ENCODE results near the gene ABHD10.

ABHD10 gene

GRCh38 chr3:112002096-112002971, 23.5 kb downstream of the ABHD10 start:
- no peak for DNase-seq

- no peak for DNase-seq
These were observed 24.7 kb downstream of the ABHD10 start for GRCh38 chr3:112003321-112004080.

GRCh38 chr3:112004187-112004586, 25.4 kb downstream of the ABHD10 start:
- no peak for DNase-seq

- no peak for DNase-seq
These were observed 25.8 kb downstream of the ABHD10 start for GRCh38 chr3:112004669-112005068.

- DNase-seq, result no peak
These were observed 26.4 kb downstream of the ABHD10 start for GRCh38 chr3:112005091-112005672.

- DNase-seq, result no peak
These were observed 28.8 kb downstream of the ABHD10 start for GRCh38 chr3:112007633-112008032.

- DNase-seq, result no peak
These were observed 30.8 kb downstream of the ABHD10 start for GRCh38 chr3:112009670-112010069.

- DNase-seq, result peak; percentile 97
These were observed 31.8 kb downstream of the ABHD10 start for GRCh38 chr3:112010636-112011035.

GRCh38 chr3:112011376-112011940, 32.6 kb downstream of the ABHD10 start:
- DNase-seq, result no peak

GRCh38 chr3:112012205-112012992, 33.6 kb downstream of the ABHD10 start:
- DNase-seq, result no peak

GRCh38 chr3:112013058-112013783, 34.4 kb downstream of the ABHD10 start:
- DNase-seq, result no peak

GRCh38 chr3:112013784-112014143, 34.9 kb downstream of the ABHD10 start:
- no peak for DNase-seq

GRCh38 chr3:112017091-112017490, 38.3 kb downstream of the ABHD10 start:
- no peak for DNase-seq

GRCh38 chr3:112018712-112019111, 39.9 kb downstream of the ABHD10 start:
- DNase-seq, result no peak

GRCh38 chr3:112019716-112020115, 40.9 kb downstream of the ABHD10 start:
- no peak for DNase-seq

GRCh38 chr3:112020674-112021085, 41.9 kb downstream of the ABHD10 start:
- DNase-seq, result no peak

- no peak for DNase-seq
These were observed 48.3 kb downstream of the ABHD10 start for GRCh38 chr3:112027142-112027541.

- DNase-seq, result no peak
These were observed 49.0 kb downstream of the ABHD10 start for GRCh38 chr3:112027826-112028225.

GRCh38 chr3:112030901-112031300, 52.1 kb downstream of the ABHD10 start:
- no peak for DNase-seq

- DNase-seq, result no peak
These were observed 53.4 kb downstream of the ABHD10 start for GRCh38 chr3:112032098-112032731.

GRCh38 chr3:112034436-112034835, 55.6 kb downstream of the ABHD10 start, which contains the start of gene TMPRSS7:
Gene TMPRSS7, plus strand, starts transcription at chr3:112034736. Its CDS starts 110 bp downstream, at chr3:112034846.
- DNase-seq, result no peak

Measured in DMS 273 treated with DMSO at 0.1 percent for 48 hours (cell line).